HEK293 (cell line): ENCODE results near the gene UNC5B.
A peak's percentile ranks its signal among the peaks of the same experiment; 100 is the strongest.

Experiments
- CTCF ChIA-PET: fragments of 350-600 bp; formaldehyde crosslinking; extraction: SDS; loops from one replicate; lab custom pipeline; 2021; ENCODE audit warnings: antibody characterized with exemption; lab: Yijun Ruan, JAX
- POLR2A ChIA-PET: fragments of 300-600 bp; formaldehyde crosslinking; extraction: SDS; loops from one replicate; lab custom pipeline; 2020; ENCODE audit warnings: antibody characterized with exemption, inconsistent platforms; lab: Yijun Ruan, JAX
- H3K27ac ChIP-seq: fragments of 200-500 bp; sonication (Bioruptor generic); 2 replicates; pipeline ENCODE4 v1.5.1; 2014; ENCODE audit warnings: low read depth, low read length, control low read depth, inconsistent platforms; ENCODE audit errors: extremely low read depth
- H3K36me3 ChIP-seq, 2 experiments: fragments of 200-500 bp in 1 of 2; sonication (Bioruptor generic) in 1 of 2; 1 replicate in 1 of 2; 2 replicates in 1 of 2; pipeline ENCODE4 v1.5.1; 2014 to 2017; ENCODE audit warnings: inconsistent platforms in 2 of 2, low read length in 2 of 2; ENCODE audit not compliant: control insufficient read depth in 2 of 2, insufficient read depth in 1 of 2
- H3K4me1 ChIP-seq: fragments of 200-500 bp; sonication (Bioruptor generic); 2 replicates; pipeline ENCODE4 v1.5.1; 2014; ENCODE audit warnings: mild to moderate bottlenecking, low read length, inconsistent platforms; ENCODE audit not compliant: control insufficient read depth, insufficient read depth
- H3K4me3 ChIP-seq: 2 replicates; pipeline ENCODE4 v1.5.1; 2011; ENCODE audit warnings: low read depth, mild to moderate bottlenecking, control low read depth, low read length, moderate library complexity
- H3K9me3 ChIP-seq: fragments of 200-500 bp; sonication (Bioruptor generic); 2 replicates; pipeline ENCODE4 v1.5.1; 2014; ENCODE audit warnings: low read depth, low read length, inconsistent platforms; ENCODE audit not compliant: control insufficient read depth, insufficient read depth
- PRDM1 ChIP-seq: fragments of 450-650 bp; formaldehyde crosslinking; IDR thresholded peaks from 2 replicates; pipeline ENCODE4; 2016; ENCODE audit warnings: missing biosample characterization, missing genetic modification characterization
- SETDB1 ChIP-seq: IDR thresholded peaks from one replicate; pipeline ENCODE4 v1.6.1; 2017; ENCODE audit warnings: mild to moderate bottlenecking, low read length, moderate library complexity, mixed read lengths; ENCODE audit not compliant: insufficient read length
- SP7 ChIP-seq: fragments of 450-650 bp; formaldehyde crosslinking; IDR thresholded peaks from 2 replicates; pipeline ENCODE4 v1.5.1; 2016; ENCODE audit warnings: missing biosample characterization, missing genetic modification characterization
- ZBTB49 ChIP-seq: fragments of 450-650 bp; formaldehyde crosslinking; IDR thresholded peaks from 2 replicates; pipeline ENCODE4 v1.5.1; 2016; ENCODE audit warnings: missing biosample characterization, missing genetic modification characterization, low read depth
- ZNF112 ChIP-seq: fragments of 450-650 bp; formaldehyde crosslinking; IDR thresholded peaks from 2 replicates; pipeline ENCODE4 v1.5.0; 2017; ENCODE audit warnings: missing biosample characterization, missing genetic modification characterization
- ZNF23 ChIP-seq: fragments of 450-650 bp; formaldehyde crosslinking; IDR thresholded peaks from 2 replicates; pipeline ENCODE4 v1.5.1; 2016; ENCODE audit warnings: missing biosample characterization, missing genetic modification characterization, borderline replicate concordance
- ZNF350 ChIP-seq: fragments of 450-650 bp; formaldehyde crosslinking; IDR thresholded peaks from 2 replicates; pipeline ENCODE4 v1.5.0; 2017; ENCODE audit warnings: missing biosample characterization, mild to moderate bottlenecking, missing genetic modification characterization
- ZNF354C ChIP-seq: fragments of 450-650 bp; formaldehyde crosslinking; IDR thresholded peaks from 2 replicates; pipeline ENCODE4 v1.5.1; 2016; ENCODE audit warnings: missing biosample characterization, missing genetic modification characterization, low read depth, borderline replicate concordance
- ZNF391 ChIP-seq: fragments of 450-650 bp; formaldehyde crosslinking; IDR thresholded peaks from 2 replicates; pipeline ENCODE4 v1.5.1; 2016; ENCODE audit warnings: low read depth, missing biosample characterization, missing genetic modification characterization, borderline replicate concordance
- ZNF423 ChIP-seq: fragments of 450-650 bp; formaldehyde crosslinking; IDR thresholded peaks from 2 replicates; pipeline ENCODE4 v1.5.1; 2016; ENCODE audit warnings: missing biosample characterization, missing genetic modification characterization
- ZNF544 ChIP-seq: fragments of 450-650 bp; formaldehyde crosslinking; IDR thresholded peaks from 2 replicates; pipeline ENCODE4 v1.5.0; 2017; ENCODE audit warnings: missing biosample characterization, missing genetic modification characterization
- ZNF585B ChIP-seq: fragments of 450-650 bp; formaldehyde crosslinking; IDR thresholded peaks from 2 replicates; pipeline ENCODE4 v1.5.1; 2016; ENCODE audit warnings: missing biosample characterization, missing genetic modification characterization
- ZNF600 ChIP-seq: fragments of 450-650 bp; formaldehyde crosslinking; IDR thresholded peaks from 2 replicates; pipeline ENCODE4 v1.5.1; 2016; ENCODE audit warnings: missing biosample characterization, missing genetic modification characterization
- ZNF629 ChIP-seq: fragments of 450-650 bp; formaldehyde crosslinking; IDR thresholded peaks from 2 replicates; pipeline ENCODE4 v1.5.1; 2017; ENCODE audit warnings: missing biosample characterization, missing genetic modification characterization
- ZNF660 ChIP-seq: fragments of 450-650 bp; IDR thresholded peaks from 2 replicates; pipeline ENCODE4 v1.5.1; 2018; ENCODE audit warnings: missing biosample characterization, mild to moderate bottlenecking, missing genetic modification characterization
- ZNF747 ChIP-seq: fragments of 450-650 bp; formaldehyde crosslinking; IDR thresholded peaks from 2 replicates; pipeline ENCODE4 v1.5.1; 2016; ENCODE audit warnings: missing biosample characterization, missing genetic modification characterization
- ZNF76 ChIP-seq: fragments of 450-650 bp; formaldehyde crosslinking; IDR thresholded peaks from 2 replicates; pipeline ENCODE4; 2016; ENCODE audit warnings: low read depth, missing biosample characterization, missing genetic modification characterization, borderline replicate concordance
- ZNF791 ChIP-seq: fragments of 450-650 bp; formaldehyde crosslinking; IDR thresholded peaks from 2 replicates; pipeline ENCODE4 v1.5.1; 2016; ENCODE audit warnings: missing biosample characterization, missing genetic modification characterization
- ZNF830 ChIP-seq: fragments of 450-650 bp; IDR thresholded peaks from 2 replicates; pipeline ENCODE4 v1.5.0; 2018; ENCODE audit warnings: missing biosample characterization, missing genetic modification characterization, low read depth, mild to moderate bottlenecking, moderate library complexity
- TF ChIP-seq, protein P1 (sequence below): fragments of 450-650 bp; formaldehyde crosslinking; IDR thresholded peaks from 2 replicates; pipeline ENCODE4 v1.5.1; 2016; ENCODE audit warnings: missing biosample characterization, missing genetic modification characterization
- TF ChIP-seq, protein P2 (sequence below): fragments of 450-650 bp; formaldehyde crosslinking; IDR thresholded peaks from 2 replicates; pipeline ENCODE4 v1.5.1; 2017; ENCODE audit warnings: missing biosample characterization, missing genetic modification characterization
- TF ChIP-seq, protein P3 (sequence below): fragments of 450-650 bp; formaldehyde crosslinking; IDR thresholded peaks from 2 replicates; pipeline ENCODE4 v1.5.1; 2016; ENCODE audit warnings: missing biosample characterization, missing genetic modification characterization

Gene UNC5B

DNA sequence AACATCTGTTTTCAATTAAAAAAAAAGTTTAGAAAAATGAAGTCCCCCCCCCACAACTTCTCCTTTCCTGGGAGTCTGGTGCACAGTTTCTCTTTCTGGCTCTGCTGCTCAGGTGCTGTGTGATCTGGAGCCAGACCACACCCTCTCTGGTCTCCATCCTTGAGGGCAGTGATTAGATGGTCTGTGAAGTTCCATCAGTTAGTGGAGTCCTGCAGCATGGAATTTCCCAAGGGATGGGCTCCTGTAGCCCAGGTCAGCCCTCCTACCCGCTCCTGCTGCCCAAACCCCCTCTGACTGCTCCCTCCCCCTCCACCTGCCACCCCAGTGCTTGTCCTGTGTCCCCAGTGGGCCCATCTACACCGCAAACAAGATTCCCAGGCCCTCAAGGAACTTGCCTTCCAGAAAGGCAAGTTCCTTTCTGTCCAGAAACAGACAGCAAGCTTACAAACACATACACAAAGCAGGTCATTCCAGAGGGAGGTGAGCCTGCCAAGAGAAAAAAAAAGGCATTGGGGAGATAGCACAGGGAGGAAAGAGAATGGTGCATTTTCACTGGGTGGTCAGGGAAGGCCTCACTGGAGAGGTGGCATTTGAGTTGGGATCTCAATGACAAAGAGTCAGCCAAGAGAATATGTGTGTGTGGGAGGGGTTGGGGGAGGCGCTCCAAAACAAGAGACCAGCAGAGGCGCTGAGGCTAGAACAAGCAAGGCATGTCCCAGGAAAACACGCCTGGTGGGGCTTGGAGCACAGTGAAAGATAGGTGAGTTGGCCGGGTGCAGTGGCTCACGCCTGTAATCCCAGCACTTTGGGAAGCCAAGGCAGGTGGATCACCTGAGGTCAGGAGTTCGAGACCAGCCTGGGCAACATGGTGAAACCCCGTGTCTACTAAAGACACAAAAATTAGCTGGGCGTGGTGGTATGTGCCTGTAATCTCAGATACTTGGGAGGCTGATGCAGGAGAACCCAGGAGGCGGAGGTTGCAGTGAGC is 57.2 kb downstream of the UNC5B start (continued):
- no peak for TF ChIP-seq ZBTB49 (tag by site-specific recombination)
- peak; percentile 50; the same call in 1 of the 2 replicates for TF ChIP-seq ZNF629 (tag by site-specific recombination)
- TF ChIP-seq ZNF791: no peak
- 0 out of 2 replicates have a peak, but pooled peaks have one; percentile 26 for TF ChIP-seq ZNF585B (tag by site-specific recombination)
- no peak for TF ChIP-seq SETDB1
- TF ChIP-seq ZNF423: no peak
- no peak for TF ChIP-seq ZNF350
- no peak for TF ChIP-seq ZNF544 (tag by site-specific recombination)
- no peak for TF ChIP-seq ZNF830 (tag by site-specific recombination)
- TF ChIP-seq, protein P1, sequence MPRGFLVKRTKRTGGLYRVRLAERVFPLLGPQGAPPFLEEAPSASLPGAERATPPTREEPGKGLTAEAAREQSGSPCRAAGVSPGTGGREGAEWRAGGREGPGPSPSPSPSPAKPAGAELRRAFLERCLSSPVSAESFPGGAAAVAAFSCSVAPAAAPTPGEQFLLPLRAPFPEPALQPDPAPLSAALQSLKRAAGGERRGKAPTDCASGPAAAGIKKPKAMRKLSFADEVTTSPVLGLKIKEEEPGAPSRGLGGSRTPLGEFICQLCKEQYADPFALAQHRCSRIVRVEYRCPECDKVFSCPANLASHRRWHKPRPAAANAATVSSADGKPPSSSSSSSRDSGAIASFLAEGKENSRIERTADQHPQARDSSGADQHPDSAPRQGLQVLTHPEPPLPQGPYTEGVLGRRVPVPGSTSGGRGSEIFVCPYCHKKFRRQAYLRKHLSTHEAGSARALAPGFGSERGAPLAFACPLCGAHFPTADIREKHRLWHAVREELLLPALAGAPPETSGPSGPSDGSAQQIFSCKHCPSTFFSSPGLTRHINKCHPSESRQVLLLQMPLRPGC: 0 out of 2 replicates have a peak, but pooled peaks have one; percentile 33
- TF ChIP-seq, protein P2, sequence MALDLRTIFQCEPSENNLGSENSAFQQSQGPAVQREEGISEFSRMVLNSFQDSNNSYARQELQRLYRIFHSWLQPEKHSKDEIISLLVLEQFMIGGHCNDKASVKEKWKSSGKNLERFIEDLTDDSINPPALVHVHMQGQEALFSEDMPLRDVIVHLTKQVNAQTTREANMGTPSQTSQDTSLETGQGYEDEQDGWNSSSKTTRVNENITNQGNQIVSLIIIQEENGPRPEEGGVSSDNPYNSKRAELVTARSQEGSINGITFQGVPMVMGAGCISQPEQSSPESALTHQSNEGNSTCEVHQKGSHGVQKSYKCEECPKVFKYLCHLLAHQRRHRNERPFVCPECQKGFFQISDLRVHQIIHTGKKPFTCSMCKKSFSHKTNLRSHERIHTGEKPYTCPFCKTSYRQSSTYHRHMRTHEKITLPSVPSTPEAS (tag by site-specific recombination): no peak
- TF ChIP-seq SP7 (tag by site-specific recombination): peak; percentile 76
- TF ChIP-seq ZNF391 (tag by site-specific recombination): 0 out of 2 replicates have a peak, but pooled peaks have one; percentile 15
- no peak for TF ChIP-seq ZNF747
- no peak for TF ChIP-seq ZNF354C

DNA sequence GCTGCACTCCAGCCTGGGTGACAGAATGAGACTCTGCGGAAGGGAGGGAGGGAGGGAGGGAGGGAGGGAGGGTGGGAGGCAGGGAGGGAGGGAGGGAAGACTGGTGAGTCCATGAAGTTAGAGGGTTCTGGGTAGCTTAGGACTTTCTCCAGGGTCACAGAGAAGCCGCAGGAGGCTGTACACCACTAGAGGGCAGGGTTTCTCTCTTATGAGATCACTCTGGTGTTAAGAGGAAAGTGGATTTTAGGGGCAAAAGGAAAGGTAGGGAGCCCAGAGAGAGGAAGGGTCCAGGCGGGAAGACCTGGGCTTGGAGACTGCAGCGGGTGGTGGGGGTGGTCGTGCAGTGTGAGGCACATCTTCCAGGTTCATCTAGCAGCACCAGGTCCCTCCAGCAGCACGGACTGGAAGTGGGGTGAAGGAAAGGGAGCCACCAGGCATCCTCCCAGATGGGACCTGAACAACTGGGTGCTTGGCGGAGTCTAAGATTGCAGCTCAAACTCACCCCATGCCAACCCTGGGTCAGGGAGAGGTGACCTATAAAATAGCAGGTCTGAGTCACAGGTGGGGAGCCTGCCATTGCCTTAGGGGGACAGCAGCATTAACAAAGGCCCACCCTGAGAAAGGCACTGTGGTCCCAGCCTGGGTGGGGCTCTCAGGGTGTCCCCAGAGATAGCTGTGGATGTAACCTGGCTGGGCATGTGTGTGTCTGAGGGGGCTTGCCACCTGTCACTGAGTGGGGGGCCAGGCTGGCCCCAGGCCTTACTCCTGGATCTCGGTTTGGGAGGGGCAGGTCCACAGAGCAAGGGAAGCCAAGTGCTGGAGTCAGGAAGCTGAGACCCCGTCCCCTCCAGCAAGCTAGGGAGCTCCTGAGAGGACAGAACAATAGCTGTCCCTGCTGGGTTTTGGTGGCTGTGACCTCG is 58.2 kb downstream of the UNC5B start:
- POLR2A ChIA-PET: no interaction called here
- no peak overlapping the region for H3K27ac ChIP-seq
- H3K4me1 ChIP-seq: no peaks in the 10 kb centered on the region; the same call in 1 of the 2 replicates
- TF ChIP-seq PRDM1 (tag by site-specific recombination): peak; percentile 71
- TF ChIP-seq ZNF112: no peak
- TF ChIP-seq ZNF23 (tag by site-specific recombination): no peak
- TF ChIP-seq ZNF660 (tag by site-specific recombination): 0 out of 2 replicates have a peak, but pooled peaks have one; percentile 43
- 0 out of 2 replicates have a peak, but pooled peaks have one; percentile 14 for TF ChIP-seq ZNF76 (tag by site-specific recombination)
- TF ChIP-seq, protein P3, sequence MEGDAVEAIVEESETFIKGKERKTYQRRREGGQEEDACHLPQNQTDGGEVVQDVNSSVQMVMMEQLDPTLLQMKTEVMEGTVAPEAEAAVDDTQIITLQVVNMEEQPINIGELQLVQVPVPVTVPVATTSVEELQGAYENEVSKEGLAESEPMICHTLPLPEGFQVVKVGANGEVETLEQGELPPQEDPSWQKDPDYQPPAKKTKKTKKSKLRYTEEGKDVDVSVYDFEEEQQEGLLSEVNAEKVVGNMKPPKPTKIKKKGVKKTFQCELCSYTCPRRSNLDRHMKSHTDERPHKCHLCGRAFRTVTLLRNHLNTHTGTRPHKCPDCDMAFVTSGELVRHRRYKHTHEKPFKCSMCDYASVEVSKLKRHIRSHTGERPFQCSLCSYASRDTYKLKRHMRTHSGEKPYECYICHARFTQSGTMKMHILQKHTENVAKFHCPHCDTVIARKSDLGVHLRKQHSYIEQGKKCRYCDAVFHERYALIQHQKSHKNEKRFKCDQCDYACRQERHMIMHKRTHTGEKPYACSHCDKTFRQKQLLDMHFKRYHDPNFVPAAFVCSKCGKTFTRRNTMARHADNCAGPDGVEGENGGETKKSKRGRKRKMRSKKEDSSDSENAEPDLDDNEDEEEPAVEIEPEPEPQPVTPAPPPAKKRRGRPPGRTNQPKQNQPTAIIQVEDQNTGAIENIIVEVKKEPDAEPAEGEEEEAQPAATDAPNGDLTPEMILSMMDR (tag by site-specific recombination): peak; percentile 29; the same call in 1 of the 2 replicates
- TF ChIP-seq ZNF600: peak; percentile 4; the same call in 1 of the 2 replicates
- no peak overlapping the region for H3K4me3 ChIP-seq
- peaks cover 0 to 6% of the 10 kb centered on the region in 2 experiments; a peak in 1 of 3 replicates for H3K36me3 ChIP-seq
- H3K9me3 ChIP-seq: no peaks in the 10 kb centered on the region
- CTCF ChIA-PET: interaction anchor here (0.6 to 2.5 kb wide), 31 partner anchors 10 to 967 kb away, joined by 3 to 20 read pairs (median 4); no protein-coding TSS in a partner anchor
